KMS-11 (cell line): ENCODE measurements around the gene UACA.

Experiments
- H2AFZ ChIP-seq: fragments of 200-600 bp; sonication (generic); 2 replicates; pipeline ENCODE4 v1.6.1; 2016; ENCODE audit warnings: antibody characterized with exemption, mixed run types, low read depth
- H3K27ac ChIP-seq: fragments of 200-600 bp; sonication (generic); 2 replicates; pipeline ENCODE4 v1.6.1; 2016; ENCODE audit warnings: mild to moderate bottlenecking, mixed run types
- H3K27me3 ChIP-seq: fragments of 200-600 bp; sonication (generic); 2 replicates; pipeline ENCODE4 v1.6.1; 2017; ENCODE audit warnings: mild to moderate bottlenecking, low read depth, mixed run types, moderate library complexity; ENCODE audit not compliant: insufficient read depth
- H3K36me3 ChIP-seq: fragments of 200-600 bp; sonication (generic); 2 replicates; pipeline ENCODE4 v1.6.1; 2017; ENCODE audit warnings: mild to moderate bottlenecking, mixed run types; ENCODE audit not compliant: insufficient read depth
- H3K4me1 ChIP-seq: fragments of 200-600 bp; sonication (generic); 2 replicates; pipeline ENCODE4 v1.6.1; 2016; ENCODE audit warnings: mild to moderate bottlenecking, low read depth, mixed run types; ENCODE audit not compliant: poor library complexity, severe bottlenecking
- H3K4me2 ChIP-seq: fragments of 200-600 bp; sonication (generic); 2 replicates; pipeline ENCODE4 v1.7.0; 2016; ENCODE audit warnings: mild to moderate bottlenecking, mixed run types
- H3K4me3 ChIP-seq: fragments of 200-600 bp; sonication (generic); IDR thresholded peaks from 2 replicates; pipeline ENCODE4 v1.6.1; 2017; ENCODE audit warnings: low read depth, low read length, mixed read lengths; ENCODE audit not compliant: insufficient read depth
- H3K79me2 ChIP-seq: fragments of 200-600 bp; sonication (generic); 2 replicates; pipeline ENCODE4 v1.6.1; 2016; ENCODE audit warnings: low read depth, mixed run types; ENCODE audit not compliant: insufficient read depth
- H3K9ac ChIP-seq: fragments of 200-600 bp; sonication (generic); 2 replicates; pipeline ENCODE4 v1.6.1; 2016; ENCODE audit warnings: mild to moderate bottlenecking, mixed run types
- H4K20me1 ChIP-seq: fragments of 200-600 bp; sonication (generic); 2 replicates; pipeline ENCODE4 v1.6.1; 2016; ENCODE audit warnings: mild to moderate bottlenecking, mixed run types; ENCODE audit not compliant: insufficient read depth
- CTCF ChIP-seq: fragments of 200-600 bp; sonication (generic); conservative IDR thresholded peaks from 2 replicates; pipeline ENCODE4 v1.6.1; 2017; ENCODE audit warnings: low read depth, mild to moderate bottlenecking, antibody characterized with exemption, low read length, moderate library complexity, mixed read lengths

Gene UACA

GRCh38 chr15:70604666-70605315 lies 158.6 kb downstream of the UACA start:
- no peak overlapping the region for H3K4me3 ChIP-seq
- no peak overlapping the region for H2AFZ ChIP-seq
- H4K20me1 ChIP-seq, result no peaks in the 10 kb centered on the region
- H3K4me1 ChIP-seq, result no peaks in the 10 kb centered on the region
- H3K79me2 ChIP-seq, result no peaks in the 10 kb centered on the region
- no peak for TF ChIP-seq CTCF
- no peak overlapping the region for H3K27ac ChIP-seq
- no peak overlapping the region for H3K4me2 ChIP-seq
- H3K27me3 ChIP-seq, result no peaks in the 10 kb centered on the region
- no peaks in the 10 kb centered on the region for H3K36me3 ChIP-seq
- H3K9ac ChIP-seq, result no peak overlapping the region
